Measurements from ENCODE around the gene GALNT18.

Gene GALNT18

DNA sequence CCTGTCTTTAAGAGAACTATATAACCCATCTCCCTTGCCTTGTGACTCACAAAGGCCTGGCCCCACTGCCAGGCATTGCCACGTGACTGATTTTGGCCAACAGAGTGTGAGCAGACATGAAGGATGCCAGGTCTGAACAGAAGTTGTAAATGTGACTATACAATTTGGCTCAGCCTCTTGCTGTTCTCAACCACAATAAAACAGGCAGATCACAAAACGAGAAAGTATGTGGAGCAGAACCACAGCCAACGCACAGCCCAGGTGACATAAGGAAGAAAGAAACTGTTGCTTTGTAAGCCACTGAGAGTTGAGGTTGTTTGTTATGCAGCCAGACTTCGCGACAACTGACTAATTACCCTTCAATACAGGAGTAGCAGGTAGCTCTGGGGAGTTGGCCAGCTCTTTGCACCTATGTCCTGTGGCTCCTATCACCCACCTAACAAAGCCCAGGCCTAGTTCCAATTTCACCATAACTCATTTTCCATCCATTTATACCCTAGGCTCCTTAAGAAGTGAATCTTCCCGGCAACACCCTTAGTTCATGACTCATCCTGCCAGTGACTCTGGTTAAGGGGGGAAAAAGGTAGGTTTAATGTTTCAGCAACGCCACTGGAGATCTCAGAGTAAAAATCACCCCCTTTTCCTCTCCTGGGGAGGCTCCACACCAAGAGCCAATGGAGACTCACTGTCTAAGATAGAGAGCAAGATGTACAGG is 53.7 kb downstream of the GALNT18 start:
- no peak for DNase-seq (ENCODE audit: low spot score)

DNA sequence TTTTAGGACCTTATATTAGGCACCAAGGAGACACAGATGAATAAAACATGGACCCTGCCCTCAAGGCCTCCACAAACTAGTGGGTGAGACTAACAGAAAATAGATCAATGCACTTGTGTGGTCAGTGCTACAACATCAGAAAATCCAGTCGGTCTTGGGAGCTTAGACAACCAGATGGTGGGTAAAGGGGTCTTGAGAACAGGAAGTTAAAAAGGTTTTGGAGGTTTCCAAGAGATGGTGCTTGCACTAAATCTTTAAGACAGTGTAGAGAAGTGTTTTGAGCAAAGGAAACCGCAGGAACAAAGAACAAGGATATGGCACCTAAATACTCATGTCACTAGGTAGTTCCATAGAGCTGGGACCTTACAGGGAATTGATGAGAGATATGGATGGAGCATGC is 56.2 kb downstream of the GALNT18 start:
- no peak for DNase-seq (ENCODE audit: low spot score)

DNA sequence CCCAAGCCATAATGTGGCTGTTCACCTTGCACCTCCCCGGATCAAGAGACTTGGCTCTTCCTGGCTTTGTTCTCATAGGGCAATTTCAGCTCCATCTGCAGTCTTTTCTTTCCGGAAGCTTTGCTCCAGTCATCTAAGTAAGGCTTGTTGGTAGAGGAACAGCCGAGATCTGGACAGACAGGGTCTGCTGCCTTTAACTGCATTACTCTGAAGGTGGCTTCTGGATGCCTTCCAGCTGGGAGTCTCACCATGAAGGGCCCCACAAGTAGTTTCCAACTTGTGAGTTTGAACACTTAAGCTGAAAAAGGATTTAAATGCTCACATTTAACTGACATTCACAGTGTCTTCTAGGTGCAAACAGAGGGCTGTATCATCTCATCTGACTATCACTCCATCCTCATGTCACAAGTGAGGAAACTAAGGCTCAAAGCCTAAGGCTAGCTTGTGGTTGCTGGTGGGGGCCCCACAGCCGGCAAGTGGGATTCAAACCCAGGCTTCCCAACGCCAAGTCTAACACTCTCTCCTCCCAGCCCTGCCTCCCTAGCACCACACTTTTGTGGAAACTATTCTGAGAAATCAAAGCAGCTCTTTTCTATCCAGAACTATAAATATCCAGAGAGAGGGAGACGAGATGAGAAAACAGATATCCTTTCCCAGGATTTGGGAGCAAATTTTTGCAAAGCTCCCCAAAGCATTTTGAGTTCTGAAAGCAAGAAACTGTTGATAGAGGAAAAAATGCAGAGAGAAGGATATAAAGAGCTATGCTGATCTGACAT is 58.4 kb downstream of the GALNT18 start:
- no peak for DNase-seq (ENCODE audit: low spot score)

DNA sequence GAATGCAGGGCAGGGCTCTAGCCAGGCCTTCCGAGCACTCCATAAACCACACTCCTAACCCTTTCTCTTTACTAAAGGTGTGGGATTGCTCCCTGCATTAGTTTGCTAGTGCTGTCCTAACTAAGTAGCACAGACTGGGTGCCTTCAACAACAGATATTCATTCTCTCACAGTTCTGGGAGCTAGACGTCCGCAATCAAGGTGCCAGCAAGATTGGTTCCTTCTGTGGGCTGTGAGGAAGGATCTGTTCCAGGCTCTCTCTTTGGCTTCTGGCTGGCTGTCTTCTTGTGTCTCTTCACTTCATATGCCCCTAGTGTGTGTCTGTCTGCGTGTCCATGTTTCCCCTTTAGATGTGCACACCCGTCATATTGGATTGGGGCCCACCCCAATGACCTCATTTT is 59.8 kb downstream of the GALNT18 start:
- DNase-seq (ENCODE audit: low spot score): no peak

DNA sequence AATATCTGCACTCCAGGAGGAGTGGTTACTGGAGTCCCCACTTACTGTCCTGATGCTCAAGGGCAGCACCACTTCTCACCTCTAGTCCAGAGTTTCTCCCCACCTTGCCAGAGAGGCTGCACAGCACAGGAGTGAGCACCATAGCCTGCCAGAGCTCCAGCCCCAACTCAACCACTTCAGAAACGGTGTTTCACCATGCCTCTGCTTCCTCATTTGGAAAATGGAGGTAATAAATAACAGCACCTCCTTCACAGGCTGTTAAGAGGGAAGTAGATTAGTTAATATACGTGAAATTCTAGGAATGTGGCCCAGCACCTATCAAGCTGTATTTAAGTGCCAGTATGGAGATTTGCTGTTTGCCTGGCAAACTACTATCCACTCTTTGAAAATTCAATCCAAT is 63.0 kb downstream of the GALNT18 start:
- no peak for DNase-seq (ENCODE audit: low spot score)

DNA sequence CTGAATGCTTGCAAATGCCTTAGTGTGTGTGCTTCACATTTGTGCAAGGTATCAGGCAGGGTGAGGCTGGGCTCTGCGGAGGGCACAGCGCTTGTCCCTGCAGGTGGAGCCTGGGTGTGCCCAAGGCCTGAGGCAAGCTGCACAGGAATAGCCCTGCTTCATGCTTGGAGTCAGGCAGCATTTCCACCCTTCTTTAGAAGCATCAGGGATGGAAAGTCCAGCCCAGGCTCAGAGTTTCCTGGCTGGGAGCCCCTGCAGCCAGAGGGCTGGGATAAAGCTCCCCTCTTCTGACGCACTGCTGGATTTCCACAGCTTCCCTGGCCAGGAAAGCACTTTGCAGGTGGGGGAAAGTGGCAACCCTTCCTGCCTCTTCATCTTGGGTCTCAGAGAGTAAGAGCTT is 63.4 kb downstream of the GALNT18 start:
- DNase-seq (ENCODE audit: low spot score): no peak

DNA sequence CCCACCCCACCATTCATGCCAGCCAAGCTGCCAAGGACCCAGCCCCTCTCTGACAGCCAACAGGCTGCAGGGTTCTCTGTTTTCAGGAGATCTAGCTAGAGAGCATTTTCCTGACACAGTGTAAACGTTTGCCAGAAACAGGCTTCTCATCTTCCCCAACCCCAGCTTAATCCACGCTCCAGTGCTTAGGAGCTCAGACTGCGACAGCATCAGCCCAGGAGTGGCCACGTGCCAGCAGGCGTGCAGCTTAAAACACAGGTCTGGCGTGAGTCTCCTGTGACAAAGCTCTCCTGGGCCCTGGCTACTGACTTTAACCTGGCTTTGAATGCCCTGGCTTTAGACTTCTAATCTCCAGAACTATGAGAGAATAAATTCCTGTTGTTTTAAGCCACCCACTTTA is 66.6 kb downstream of the GALNT18 start:
- DNase-seq (ENCODE audit: low spot score): peak; percentile 69

DNA sequence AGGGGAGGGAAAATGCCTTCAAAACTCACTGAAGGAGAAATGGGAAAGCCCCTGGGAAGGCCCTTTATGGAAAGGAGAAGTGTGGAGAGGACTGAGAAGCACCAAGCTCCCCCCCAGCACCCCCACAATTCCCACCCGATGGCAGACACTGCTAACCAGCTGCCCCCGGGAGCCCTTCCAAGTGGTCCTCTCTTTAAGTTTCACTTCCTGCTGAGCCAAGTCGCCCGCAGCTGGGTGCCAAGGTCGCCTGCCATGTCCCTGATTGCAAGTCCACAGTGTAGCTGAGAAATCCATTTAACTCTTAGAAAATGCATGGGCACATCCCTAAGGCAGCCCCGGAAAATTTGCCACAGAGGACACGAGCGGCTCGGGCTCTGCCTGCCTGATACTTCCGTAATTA is 68.2 kb downstream of the GALNT18 start:
- no peak for DNase-seq (ENCODE audit: low spot score)

DNA sequence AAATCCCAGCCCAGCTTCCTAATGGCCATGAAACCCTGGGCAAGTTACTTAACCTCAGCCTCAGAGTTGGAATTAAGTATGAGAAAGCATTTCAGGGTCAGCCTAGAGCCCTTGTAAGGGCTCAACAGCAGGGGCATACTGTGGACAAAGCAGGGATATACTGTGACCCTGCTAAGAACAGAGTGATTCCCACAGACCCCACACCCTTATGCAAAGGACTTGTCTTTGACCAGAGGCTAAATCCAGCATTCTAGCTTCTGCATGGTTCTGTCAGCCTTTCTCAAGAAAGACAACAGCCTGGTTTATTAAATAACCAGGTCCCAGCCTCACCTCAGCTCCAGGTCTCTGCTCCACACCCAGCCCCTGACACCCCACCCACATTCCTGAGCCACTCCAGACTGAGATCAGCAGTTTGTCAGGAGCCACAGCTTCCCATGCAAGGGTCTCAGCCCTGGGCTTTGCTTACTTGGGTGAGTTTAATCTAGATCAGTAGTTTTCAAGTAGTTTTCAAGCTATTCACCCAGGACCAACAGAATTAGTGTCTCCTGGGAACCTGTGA is 69.2 kb downstream of the GALNT18 start:
- no peak for DNase-seq (ENCODE audit: low spot score)

DNA sequence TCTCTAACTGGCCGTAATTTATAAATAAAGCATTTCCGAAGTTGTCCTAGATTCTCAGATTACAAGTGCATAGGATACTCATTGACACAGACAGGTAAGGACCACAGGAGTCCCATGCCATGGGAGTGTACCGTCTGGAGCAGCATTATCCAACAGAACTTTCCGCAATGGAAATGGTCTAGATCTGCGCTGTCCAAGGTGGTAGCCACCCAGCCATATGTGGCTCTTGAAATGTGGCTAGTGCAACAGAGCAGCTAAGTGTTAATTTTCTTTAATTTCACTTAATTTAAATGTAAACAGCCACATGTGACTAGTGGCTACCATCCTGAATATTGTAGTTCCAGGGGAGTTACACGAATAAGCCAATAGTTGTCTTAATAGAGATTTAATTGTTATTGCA is 71.3 kb downstream of the GALNT18 start:
- no peak for DNase-seq (ENCODE audit: low spot score)

DNA sequence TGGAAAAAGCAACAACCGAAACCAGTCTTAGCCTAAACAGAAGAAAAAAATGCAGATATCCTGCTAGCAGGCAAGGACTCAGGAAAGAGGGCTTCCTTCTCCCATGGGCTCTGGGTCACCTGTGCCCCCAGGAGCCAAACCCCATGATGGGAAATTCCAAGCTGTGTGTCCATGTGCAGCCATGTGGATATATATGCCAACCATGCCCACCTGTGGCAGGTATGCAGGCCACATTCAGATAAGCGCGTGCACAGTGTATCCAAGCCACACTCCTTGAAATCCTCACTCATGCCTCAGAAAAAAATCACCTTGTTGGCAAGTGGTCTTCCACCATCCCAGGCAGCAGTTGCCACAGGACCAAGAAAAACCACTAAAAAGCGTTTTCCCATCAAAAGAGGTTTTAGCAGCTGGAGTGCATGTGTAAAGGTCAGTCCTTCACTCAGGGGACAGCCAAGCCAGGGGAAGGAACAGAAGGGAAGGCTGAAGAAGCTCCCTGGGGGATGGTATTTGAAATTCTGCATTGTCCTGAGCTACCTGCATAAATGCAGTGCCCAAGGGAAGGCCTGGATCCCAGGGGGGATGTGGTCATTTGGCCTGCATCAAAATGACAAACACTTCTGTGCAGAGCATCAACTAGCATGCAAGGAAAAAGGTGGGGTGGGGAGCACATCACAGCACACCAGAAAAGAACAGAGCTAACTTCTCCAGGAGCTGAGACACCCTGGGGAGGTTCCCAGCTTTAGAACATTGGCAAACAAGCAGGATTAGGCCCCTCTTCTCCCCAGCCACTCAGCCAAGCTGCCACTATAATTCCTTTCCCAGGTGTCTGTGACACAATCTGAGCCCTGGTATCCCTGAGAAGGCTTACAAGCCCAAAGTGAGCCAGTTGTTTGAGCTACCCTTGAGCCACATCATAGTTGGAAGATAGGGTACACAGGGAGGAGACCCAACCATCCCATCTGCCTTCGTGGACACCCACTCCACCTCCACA is 76.2 kb downstream of the GALNT18 start:
- DNase-seq (ENCODE audit: low spot score): no peak

DNA sequence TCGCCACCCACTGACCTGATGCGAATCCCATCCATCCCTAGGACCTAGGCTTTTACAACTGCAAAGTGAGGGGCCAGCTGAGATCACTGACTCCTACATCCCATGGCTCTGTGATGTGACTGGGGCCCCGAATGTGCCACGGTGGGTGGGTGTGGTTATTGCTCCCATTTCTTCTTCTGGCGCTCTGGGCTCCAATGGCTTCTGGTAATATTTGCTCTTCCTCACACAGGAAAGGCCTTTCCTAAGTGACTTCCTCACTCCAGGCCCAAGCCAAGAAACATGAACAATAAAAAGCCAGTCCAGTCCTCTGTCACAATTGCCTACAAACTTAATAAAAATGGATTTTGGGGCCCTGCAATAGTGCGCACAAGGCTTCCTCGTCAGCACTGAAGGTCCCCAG is 78.1 kb downstream of the GALNT18 start:
- DNase-seq (ENCODE audit: low spot score): no peak

DNA sequence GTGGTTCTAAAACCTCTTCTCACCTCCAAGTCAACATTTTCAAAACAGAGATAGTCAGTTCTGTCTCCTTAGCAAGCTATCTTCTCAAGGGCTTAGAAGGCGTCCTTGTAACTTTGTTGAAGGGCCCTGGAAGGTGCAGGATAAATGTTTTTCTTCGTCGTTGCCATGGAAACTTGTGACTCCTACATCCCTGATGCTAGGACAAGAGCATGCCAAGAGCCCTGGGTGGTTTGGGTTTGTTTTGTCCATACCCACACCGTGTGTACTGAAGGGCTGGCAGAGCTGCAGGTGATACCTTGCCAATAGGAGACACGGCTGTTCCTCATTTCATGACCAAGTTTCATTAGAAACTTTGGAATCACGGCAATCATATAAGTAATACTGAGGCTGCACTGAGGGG is 81.6 kb downstream of the GALNT18 start:
- DNase-seq (ENCODE audit: low spot score): peak; percentile 69

DNA sequence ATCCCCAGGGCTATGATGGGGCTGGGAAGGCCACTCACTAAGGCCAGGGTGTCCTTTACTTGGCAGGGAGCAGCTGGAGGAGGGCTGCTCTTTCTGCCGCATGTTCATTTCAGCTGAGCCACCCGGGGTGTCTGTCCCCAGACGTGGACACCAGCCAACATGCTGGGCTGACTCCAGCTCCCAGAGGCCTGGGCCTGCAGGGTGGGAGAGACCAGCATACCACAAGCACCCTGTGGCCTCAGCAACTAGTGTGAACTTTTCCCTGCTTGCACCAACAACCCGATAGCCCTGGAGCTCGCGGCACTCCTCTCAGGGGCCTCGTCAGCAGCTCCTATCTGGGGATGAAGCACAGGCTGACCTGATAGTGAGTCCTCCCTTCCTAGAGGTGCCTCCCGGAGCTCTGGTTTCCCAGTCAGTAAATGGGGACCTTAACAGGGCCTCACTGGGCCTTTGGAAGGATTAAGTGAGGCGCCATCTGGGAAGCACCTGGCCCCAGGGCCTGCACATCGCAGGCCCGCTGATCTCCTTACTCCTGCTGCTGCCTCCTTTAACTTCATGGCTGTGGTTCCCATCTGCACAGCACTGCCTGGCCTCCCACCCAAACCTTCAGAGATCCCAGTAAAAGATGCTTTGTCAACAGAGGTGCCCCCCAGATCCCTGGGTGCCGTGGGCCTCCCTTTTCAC is 83.4 kb downstream of the GALNT18 start:
- DNase-seq (ENCODE audit: low spot score): peak; percentile 22

DNA sequence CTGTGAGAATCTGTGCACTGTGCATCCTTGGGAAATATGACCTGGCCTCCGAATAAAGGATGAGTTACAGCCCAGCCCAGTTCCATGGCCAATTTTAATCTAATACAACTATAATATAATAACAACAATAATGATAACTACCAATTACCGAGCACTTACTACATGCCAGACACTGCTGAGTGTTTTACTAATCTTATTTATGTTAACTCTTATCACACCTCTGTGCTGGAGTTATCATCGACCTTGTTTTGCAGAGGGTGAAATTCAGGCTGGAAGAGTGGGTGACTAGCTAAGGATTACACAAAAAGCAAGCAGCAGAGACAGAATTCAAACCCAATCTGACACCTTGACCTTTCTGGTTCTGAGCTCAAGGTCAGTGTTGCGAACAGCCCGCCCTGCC is 83.9 kb downstream of the GALNT18 start:
- DNase-seq (ENCODE audit: low spot score): no peak

DNA sequence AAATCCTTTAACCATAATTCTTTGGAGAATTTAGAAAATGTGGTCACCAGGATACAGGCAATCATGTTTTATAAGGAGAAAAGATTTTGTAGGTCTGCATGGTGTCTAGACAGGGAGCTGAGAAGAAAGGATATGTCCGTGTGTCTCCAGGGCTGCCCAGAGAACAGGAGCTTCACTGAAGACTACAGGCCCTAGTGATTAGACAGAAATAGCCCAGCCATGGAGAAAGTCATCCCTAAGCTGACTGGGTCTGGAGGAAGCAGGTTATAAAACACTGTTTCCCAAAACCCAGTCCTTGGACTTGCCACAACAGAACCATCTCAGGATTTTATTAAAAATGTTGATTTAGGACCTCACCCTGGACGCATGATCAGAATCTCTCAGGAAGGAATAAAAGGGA is 84.4 kb downstream of the GALNT18 start:
- DNase-seq (ENCODE audit: low spot score): no peak

DNA sequence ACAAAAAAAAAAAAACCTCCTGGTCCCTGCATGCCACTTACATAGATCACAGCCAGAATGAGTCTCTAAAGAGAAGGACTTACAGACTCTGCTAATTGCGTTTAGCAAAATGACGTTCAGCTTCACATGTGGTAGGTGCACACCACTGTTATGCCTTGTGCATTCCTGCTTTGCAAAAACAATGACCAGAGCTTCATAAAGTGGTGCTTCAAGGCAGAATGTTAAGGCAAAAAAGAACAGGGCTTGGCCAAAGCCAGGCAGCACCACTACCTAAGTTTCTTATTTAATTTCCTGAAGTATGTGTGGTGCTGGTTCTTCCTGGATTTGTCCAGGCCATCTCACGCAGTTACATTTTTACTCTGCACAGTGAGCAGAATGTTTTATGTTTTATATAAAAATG is 85.2 kb downstream of the GALNT18 start:
- no peak for DNase-seq (ENCODE audit: low spot score)

DNA sequence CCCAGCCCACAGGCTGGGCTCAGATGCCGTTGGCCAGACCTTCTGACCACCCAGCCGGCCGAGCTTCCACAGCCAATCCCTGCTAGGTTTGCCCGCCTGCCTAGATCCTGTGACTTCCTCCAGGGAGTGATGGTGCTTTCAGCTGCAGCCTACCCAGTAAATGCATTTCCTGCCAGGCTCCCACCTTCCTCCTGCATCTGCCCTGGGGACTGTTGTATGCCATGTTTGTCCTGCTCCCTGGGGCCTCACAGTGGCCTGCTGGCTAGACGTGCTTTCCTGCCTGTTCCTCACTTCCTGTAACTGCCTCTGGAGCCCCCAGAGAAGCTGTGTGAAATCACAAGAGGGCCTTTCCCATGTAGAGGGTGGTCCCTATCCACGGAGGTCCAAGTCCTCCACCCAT is 86.2 kb downstream of the GALNT18 start:
- no peak for DNase-seq (ENCODE audit: low spot score)

DNA sequence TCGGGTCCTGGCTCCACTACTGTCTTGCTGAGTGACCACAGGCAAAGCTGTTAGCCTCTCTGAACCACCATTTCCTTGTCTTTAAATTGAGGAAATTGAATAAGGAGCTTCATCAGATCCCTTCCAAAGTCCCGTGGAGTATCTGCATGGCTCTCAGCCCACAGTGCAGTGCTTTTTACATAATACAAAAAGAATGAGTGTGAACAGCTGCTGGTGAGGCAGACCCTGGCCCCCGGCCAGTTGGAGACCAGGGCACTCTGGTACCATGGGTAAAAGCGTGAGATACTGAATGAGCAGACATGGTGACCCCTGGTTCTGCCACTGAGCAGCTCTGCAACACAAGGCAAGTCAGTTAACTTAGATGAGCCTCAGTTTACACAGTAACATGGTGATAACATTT is 86.8 kb downstream of the GALNT18 start:
- DNase-seq (ENCODE audit: low spot score): no peak

DNA sequence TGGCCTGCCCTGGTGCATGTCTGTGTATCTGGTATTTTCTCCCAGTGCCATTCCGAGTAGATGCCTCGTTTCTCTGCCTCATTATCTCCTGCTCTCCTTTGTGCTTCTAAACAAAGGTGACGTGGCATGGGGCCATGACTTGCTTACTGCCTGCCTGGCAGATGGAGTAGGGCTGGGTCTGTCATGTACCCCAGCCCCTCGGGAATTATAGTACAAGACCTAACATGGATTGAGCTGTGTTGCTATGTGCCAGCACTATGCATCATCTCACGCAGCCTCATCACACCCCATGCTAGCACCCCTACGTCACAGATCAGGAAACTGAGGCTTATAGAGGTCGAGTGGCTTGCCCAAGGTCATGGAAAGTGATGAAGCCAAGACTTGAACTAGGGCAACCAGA is 88.1 kb downstream of the GALNT18 start:
- DNase-seq (ENCODE audit: low spot score): no peak

DNA sequence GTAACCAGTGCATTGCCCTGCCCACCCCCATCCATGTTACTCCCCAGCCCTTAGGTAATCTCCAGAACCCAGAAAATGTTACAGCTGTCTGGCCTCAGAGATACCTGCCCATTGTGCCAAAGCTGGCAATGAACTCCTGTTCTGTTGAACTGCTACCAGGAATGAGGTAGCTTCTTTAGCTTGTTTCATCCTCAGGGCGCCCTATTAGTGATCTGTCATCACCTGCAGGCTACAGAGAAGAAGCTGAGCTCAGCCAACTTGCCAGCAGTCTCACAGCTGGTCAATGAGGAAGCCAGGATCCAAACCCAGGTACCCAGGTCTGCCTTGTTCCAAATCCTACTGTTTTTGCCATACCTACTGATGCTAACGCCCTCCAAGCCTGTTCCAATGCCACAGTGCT is 88.7 kb downstream of the GALNT18 start:
- DNase-seq (ENCODE audit: low spot score): peak; percentile 55

DNA sequence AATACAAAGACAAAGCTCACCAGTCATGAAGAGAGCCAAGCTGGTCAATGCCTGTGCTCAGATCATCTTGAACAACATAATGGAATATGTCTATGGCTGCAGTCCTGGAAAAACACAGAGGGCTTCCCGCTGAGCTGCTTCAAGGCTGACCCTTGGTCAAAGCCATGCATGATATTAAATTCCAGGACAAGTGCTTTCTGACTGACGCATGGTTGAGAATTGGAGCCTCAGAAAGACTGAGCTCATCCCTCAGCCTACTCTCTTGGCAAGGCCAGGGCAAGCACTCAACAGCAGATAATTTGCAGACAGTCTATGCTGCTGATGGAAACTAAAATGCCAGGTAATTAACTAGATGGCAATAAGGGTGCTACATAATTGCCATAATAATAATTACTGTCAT is 89.2 kb downstream of the GALNT18 start:
- peak; percentile 46 for DNase-seq (ENCODE audit: low spot score)

All from cerebellar cortex (tissue), 1 donor.